Stimulated activated CD8-positive, alpha-beta memory T cell treated with anti-CD3 and anti-CD28 coated beads, Interleukin-4, amount 100 ng/mL, for 1 hour (primary cell): ENCODE measurements around the gene GPC4.

Source experiments
- DNase-seq, 2 donors: peaks; one replicate each; pipeline ENCODE4 v3.0.0-alpha.2; 2020; ENCODE audit warnings: low read depth in 2 of 2, low spot score in 1 of 2

Gene GPC4

GRCh38 chrX:133415276-133416105, at the start of gene GPC4:
Gene GPC4, minus strand, starts transcription at chrX:133415489. Its CDS starts 524 bp downstream, at chrX:133414965.
- no peak for DNase-seq

GRCh38 chrX:133461231-133461630, 45.9 kb upstream of the GPC4 start:
- DNase-seq, result no peak

GRCh38 chrX:133454924-133455323, 39.6 kb upstream of the GPC4 start:
- DNase-seq, result no peak

DNA sequence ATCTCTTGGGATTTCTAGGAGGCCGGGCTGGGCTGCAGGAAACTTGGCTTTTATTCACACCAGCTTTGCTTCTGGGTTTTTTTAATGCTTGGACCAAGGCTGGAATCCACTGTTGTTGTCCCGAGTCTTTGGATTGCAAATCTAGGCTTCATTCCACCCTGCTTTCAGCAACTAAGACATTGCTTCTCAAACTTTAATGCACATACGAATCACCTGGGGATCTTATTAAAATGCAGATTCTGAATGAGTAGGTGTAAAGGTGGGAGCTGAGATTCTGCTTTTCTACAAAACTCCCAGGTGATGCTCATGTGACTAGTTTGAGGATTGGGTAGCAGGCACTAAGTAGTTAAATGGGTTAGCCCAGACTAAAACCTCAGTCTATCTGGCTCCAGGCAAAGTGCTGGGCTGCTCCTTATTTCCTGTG, 39.2 kb upstream of the GPC4 start:
- DNase-seq, result no peak

DNA sequence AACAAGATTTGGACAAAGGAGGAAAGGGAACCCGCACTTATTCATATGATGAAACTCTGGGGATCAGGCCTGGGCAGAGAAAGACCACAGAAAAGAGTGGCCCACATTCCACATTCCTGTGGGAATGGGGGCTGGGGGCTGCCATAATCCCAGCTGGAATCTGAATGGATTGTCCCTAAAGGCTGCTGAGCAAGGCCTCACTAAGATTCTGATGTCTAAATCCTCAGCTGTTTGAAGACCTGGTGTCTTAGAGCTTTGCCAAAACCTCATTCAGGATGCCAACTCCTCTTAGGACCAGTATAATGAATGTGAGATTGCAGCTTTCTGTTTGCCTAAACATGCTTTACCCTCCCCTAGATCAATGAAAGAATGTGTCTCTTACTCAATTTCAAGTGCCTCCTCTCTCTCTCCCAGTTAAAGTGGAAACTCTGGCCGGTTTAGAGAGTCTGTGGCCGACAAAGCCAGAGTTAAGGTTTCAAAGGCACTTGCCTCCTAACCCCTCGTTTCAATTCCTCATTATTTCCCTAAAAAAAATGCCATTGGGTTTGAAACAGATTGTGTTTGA, 33.3 kb upstream of the GPC4 start:
- DNase-seq, result no peak

DNA sequence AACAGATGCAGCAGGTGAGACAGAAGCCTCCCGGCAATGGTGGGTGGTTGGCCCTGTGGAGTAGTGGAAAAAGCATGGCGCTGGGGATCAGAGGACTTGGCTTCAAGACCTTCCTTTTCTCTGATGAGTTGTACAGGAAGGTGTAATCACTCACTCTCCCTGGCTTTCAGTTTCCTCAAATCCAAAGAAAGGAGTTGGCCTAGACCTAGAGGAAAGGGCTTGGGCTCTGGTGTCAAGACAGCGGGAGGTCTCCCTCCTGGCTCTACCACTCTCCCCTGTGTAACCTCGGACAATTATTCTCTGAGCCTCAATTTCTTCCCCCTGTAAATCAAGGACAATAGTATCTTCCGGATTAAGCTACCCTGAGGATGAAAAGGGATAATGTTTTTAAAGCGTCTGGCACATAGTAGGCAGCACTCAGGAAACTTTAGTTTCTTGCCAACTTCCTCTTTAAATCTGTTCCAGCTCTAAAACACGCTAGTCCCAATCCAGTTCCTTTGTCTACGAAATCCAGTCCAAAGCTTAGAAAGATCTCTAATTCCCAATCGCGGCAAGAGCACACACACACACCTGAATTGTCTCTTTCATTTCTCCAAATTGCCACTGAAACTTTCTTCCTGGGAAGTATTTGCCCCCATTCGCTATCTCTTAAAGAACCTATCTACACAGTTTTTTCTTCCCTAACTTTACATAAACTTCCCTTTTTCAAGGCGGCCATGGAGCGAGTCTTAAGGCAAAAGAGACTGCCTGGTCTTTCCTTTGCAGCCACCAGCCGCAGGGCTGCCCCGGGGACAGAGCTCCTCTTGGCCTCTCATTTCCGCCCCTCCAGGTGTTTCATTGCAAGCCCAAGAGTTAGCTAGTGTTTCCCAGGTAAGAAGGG, 29.9 kb upstream of the GPC4 start:
- DNase-seq, result no peak

- DNase-seq, result no peak
Observed at GRCh38 chrX:133444196-133444595, 28.9 kb upstream of the GPC4 start.

DNA sequence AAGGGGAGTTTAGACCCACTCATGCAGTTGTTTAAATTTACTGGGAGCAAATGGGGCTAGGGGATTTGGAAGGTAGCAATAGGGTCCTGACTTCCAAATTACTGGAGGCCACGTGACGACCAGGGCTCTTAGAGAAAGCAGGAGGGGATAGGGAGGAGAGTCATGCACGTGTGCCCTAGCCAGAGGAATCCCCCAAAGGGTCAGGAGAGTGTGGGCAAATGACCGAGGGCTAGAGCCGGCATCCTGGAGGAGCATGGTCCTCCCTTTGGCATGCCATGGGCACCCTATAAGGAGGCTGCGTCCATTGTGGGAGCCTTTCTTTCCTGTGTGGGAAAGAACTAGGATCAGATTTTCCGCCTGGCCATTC, 25.5 kb upstream of the GPC4 start:
- DNase-seq, result no peak

DNA sequence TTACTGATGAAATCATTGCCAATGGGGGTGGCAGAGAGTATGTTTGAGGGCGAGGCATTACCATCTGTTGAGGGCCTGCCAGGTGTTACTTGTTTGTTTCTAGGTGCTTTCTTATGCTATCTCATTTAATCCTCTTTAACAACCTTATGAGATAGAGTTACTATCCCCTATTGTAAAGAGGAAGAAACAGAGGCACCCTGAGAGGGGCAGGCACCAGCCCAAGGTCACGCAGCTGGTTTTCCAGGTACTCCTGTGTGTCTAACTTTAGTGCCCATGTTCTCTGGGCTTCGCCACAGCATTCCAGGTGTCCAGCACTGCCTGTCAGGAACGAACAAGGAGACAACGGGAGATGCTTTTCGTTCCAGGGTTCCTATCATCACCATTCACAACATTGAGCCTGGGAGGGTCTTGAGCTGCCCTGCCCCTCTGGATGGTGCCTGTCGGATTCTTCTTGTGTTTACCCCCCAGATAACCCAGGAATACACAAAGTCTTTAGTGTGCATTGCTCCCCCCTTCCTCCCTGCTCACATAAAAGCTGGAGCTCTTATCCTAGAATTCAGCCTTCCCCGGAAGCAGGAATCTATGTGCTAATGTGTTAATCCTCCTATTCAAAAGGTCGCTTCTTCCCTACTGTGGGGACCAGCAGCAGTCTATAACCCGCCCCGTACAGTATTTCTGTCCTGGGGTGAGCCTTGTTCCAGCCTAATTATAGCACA, 24.9 kb upstream of the GPC4 start:
- no peak for DNase-seq

DNA sequence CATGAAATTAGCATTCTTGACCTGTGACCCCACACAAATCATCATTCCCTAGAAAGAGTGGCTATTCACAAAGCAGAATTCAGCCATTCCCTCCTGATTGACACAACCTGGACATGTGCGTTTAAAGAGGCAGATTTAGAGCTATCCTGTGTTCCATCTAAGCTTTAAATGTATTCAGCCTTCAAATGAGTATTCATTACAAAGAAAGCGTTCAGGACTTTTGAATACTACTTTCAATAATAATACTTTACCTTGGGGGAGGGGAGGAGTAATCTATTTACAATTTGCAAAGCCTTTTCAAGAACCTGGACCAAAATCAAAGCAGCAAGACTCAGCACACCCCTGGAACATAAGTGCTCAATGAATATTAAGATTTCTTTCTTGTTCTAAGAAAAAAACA, 22.5 kb upstream of the GPC4 start:
- no peak for DNase-seq

GRCh38 chrX:133437356-133437755, 22.1 kb upstream of the GPC4 start:
- DNase-seq, result no peak

DNA sequence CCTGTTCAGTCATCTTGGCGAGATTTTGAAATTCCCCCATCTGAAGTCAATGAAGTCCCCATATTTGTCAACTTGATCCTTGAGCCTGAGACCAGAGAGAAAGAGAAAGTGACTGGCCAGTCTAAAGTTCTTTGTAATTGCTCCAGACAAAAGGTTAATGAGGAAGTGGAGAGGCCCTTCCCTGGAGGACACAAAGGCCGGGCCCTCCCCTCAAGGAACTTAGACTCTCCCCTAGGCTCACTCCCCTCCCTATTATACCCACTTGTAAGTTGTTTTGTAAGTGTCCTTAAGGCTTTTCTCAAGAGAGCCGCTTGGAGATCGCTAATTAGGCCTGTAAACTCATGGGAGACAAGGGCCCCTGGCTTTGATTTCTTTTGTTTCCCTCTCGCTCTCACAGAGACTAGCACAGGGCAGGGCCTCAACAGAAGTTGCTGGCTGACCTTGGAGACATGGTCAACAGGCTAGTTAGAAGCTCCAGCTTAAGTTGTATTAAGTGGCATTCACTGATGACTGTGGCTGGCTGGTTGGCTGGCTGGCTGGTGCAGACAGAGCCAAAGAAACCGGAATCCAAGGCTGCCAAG, 20.3 kb upstream of the GPC4 start:
- DNase-seq, result no peak

DNA sequence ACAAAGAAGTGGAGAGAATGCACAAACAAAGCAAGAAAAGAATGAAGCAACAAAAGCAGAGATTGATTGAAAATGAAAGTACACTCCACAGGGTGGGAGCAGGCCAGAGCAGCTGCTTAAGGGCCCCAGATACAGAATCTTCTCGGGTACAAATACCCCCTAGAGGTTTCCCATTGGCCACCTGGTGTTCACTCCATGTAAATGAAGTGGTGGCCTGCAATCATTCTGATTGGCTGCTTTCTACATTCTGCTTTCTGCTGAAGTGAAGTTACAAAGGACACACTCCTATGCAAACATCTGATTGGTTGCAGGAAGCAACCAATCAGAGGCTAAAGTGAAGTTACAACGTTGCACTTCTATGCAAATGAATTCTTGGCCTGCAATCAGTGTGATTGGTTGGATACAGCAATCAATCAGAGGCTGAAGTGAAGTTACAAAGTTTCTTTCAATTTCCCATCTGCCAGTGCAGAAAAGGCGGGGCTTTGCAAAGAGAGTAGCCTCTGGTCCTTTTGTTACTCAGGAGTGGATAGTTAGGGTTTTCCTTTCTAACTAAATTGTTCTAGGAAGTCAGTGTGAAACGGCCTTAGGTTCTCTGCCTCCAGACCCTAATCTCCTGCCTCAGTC, 19.0 kb upstream of the GPC4 start:
- no peak for DNase-seq

DNA sequence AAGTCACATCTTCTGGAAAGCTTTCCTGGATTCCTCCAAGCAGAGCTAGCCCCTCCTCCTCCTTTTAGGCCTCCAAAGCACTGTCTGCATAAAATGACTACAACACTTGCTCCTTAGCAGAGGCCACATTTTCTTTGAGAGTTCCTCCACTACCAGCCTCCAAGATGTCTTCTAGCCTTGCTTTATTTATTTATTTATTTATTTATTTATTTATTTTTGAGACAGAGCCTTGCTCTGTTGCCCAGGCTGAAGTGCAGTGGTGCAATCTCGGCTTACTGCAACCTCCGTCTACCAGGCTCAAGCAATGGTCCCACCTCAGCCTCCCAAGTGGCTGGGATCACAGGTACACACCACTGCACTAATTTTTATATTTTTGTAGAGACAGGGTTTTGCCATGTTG, 4.6 kb upstream of the GPC4 start:
- DNase-seq, result no peak

DNA sequence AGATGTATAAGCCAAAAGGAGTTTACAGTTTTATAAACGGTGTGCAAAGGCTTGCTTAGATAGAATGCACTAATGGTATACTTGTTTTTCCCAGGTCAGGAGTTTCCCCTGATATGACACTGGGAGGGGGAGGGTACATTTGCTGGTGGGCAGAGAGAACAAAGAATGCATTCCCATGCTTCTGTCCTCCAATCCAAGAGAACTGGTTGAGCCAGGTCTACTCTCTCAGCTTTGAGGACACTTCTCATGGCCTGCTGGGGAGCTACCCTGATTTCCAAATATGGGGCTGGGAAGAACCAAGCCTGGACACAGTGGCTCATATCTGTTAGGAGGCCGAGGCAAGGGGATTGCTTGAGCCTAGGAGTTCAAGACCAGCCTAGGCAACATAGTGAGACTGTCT, 3.3 kb upstream of the GPC4 start:
- no peak for DNase-seq

GRCh38 chrX:133417364-133417763, 2.1 kb upstream of the GPC4 start:
- no peak for DNase-seq

- DNase-seq, result no peak
Observed at GRCh38 chrX:133414406-133415275, 648 bp downstream of the GPC4 start.

DNA sequence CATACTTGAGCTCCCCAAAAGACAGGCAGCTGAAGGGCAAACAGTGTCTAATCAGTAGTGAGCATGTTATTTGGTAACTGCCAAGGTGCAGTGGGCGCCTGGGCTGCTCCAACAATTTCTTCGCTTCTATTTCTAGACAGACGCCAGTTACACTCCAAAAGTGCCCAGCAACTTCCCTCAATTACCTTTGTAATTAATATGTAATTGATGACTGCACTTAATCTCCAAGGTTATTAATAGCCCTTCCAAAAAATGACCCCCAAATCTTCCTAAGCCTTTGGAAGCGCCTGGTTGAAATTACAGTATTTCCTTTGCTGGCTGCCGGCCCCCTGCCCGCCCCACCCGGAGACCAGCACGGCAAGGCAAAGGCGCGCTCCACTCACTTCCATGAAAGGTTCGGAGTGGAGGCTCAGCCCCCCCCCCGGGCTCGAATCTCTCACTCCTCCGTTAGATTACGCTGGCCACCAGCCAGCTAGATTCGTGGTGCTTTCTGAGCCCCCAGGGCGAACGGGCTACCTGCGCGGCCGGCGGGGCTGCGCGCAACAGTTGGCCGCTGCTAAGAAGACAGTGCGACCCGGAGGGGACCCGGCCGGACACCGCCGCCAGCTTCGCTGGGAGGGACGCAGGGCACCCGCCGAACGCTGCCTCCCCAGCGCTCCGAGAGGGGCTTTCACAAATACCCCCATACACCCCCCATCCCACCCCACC, 1.9 kb downstream of the GPC4 start:
- DNase-seq, result no peak

- DNase-seq, result no peak
Observed at GRCh38 chrX:133412665-133413064, 2.6 kb downstream of the GPC4 start.
